Measurements from ENCODE around the gene PLXDC1. TPM values are rescaled to one million over a fixed set of nuclear protein-coding genes. Genes with fewer than 3 reads are reported as not detected.
A peak's percentile ranks its signal among the peaks of the same experiment; 100 is the strongest.

PLXDC1 gene
- total RNA-seq (4.1 and 6.3 TPM in 2 replicates), polyA plus RNA-seq (4.7 and 5.8 TPM in 2 replicates), polyA minus RNA-seq (ENCODE audit: low replicate concordance) (9.7 and 17.0 TPM in 2 replicates)
- 2.8 and 4.2 TPM in 2 replicates for polyA plus RNA-seq (2012)

DNA sequence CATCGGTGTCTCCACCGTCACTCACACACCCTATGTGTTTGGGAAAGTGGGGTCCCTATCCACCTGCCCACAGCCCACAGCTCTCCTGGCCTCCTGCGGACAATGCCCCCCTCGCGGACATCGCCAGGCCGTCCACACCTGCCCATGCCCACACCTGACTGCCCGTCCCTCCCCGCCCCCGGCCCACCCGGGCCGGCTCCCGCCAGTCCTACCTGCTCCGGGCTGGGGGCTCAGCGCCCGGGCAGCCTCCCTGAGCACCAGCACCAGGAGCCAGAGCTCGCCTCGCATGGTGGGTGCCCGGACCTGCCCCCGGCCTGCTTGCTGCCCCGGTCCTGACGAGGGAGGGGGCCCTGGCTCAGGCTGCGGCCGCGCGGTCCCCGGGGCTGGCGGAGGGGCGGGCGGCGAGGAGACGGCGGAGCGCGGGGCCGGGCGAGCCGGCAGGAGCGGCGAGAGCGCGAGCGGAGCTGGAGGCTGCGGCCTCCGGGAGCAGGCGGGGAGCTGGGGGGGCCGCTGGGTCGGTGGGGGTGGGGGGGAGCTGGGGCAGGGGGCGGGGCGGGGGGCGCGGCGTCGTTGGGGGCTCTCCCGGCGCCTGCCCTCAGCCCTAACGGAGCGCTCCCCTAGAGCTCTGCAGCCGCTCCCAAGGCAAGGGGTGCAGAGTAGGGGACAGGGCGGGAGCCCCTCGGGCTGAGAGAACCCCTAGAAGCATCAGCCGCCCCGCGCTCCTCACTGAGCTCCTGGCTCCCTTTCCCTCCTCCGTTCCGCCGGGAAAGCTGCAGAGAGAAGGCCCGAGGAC lies at the start of gene PLXDC1:
Gene PLXDC1, minus strand, starts transcription at position 488 of the 793 bp plus-strand sequence. Its CDS starts 200 bp downstream, at position 288.
- no peaks in the 10 kb centered on the region for H4K20me1 ChIP-seq (ENCODE audit: control insufficient read depth, extremely low read depth, insufficient read depth, low read length)
- H3K4me2 ChIP-seq (ENCODE audit: extremely low read depth, insufficient read depth, low read length) = peak within 1 kb of the TSS; percentile 58
- no peaks in the 10 kb centered on the region for H3K9me3 ChIP-seq (ENCODE audit: control insufficient read depth, insufficient read depth, low read depth, low read length)
- no peaks in the 10 kb centered on the region for H3K79me2 ChIP-seq (ENCODE audit: control insufficient read depth, insufficient read depth, low read length)
- no peak within 1 kb of the TSS for H2AFZ ChIP-seq (ENCODE audit: low read length)
- DNase-seq (ENCODE audit: low read depth in 2 of 2) = no peak
- no peaks in the 10 kb centered on the region for H3K4me1 ChIP-seq (ENCODE audit: control insufficient read depth, extremely low read depth, insufficient read depth, low read length)
- H3K9ac ChIP-seq (ENCODE audit: insufficient read depth, low read length) = no peak within 1 kb of the TSS
- peaks cover 9% of the 10 kb centered on the region for H3K27me3 ChIP-seq (ENCODE audit: control insufficient read depth, insufficient read depth, low read length)
- TF ChIP-seq, protein P1, sequence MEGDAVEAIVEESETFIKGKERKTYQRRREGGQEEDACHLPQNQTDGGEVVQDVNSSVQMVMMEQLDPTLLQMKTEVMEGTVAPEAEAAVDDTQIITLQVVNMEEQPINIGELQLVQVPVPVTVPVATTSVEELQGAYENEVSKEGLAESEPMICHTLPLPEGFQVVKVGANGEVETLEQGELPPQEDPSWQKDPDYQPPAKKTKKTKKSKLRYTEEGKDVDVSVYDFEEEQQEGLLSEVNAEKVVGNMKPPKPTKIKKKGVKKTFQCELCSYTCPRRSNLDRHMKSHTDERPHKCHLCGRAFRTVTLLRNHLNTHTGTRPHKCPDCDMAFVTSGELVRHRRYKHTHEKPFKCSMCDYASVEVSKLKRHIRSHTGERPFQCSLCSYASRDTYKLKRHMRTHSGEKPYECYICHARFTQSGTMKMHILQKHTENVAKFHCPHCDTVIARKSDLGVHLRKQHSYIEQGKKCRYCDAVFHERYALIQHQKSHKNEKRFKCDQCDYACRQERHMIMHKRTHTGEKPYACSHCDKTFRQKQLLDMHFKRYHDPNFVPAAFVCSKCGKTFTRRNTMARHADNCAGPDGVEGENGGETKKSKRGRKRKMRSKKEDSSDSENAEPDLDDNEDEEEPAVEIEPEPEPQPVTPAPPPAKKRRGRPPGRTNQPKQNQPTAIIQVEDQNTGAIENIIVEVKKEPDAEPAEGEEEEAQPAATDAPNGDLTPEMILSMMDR (conservative IDR thresholded peaks at IDR 0.05 in 1 of 2, IDR thresholded peaks at IDR 0.05 in 1 of 2; ENCODE audit: low read depth in 1 of 2, low read length in 2 of 2) = no peak
- peak; percentile 60 for TF ChIP-seq EZH2 (IDR thresholded peaks at IDR 0.05; ENCODE audit: low read length, missing control alignments)
- no peaks in the 10 kb centered on the region for H3K36me3 ChIP-seq (ENCODE audit: control insufficient read depth, insufficient read depth, low read length)
- H3K4me3 ChIP-seq (replicated peaks in 1 of 4; ENCODE audit: control extremely low read depth in 1 of 4, insufficient read depth in 1 of 4, low read depth in 3 of 4, low read length in 4 of 4) = peak within 1 kb of the TSS in 2 of 4 experiments; percentile 90 to 93
- H3K27ac ChIP-seq (ENCODE audit: insufficient read depth, low read length) = no peak within 1 kb of the TSS

DNA sequence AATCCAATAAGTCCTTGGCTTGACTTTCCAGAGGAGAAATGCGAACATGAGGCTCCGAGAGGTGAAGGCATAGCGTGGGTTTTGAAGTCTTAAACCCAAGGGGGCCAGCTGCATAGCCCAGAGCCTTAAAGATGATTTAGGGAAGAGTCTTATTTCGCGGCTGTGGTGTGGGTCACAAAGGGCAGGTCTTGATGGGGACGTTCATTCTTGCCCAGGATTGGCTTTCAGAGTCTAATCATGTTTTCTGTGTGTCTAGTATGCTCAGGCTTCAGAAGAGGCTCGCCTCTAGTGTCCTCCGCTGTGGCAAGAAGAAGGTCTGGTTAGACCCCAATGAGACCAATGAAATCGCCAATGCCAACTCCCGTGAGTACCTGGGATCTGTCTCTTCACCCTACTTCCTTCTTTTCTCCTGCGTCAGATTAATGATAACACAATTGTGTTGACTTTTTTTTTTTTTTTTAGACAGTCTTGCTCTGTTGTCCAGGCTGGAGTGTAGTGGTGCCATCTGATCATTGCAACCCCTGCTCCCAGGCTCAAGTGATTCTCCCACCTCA lies 49.6 kb upstream of the PLXDC1 start:
- H4K20me1 ChIP-seq (ENCODE audit: control insufficient read depth, extremely low read depth, insufficient read depth, low read length) = no peaks in the 10 kb centered on the region
- H3K4me2 ChIP-seq (ENCODE audit: extremely low read depth, insufficient read depth, low read length) = peak overlapping the region; percentile 100
- TF ChIP-seq, protein P1 (conservative IDR thresholded peaks at IDR 0.05 in 1 of 2, IDR thresholded peaks at IDR 0.05 in 1 of 2; ENCODE audit: low read depth in 1 of 2, low read length in 2 of 2) = no peak
- TF ChIP-seq EZH2 (IDR thresholded peaks at IDR 0.05; ENCODE audit: low read length, missing control alignments) = no peak
- no peak overlapping the region for H2AFZ ChIP-seq (ENCODE audit: low read length)
- H3K4me1 ChIP-seq (ENCODE audit: control insufficient read depth, extremely low read depth, insufficient read depth, low read length) = peaks cover 11% of the 10 kb centered on the region
- peaks cover 16% of the 10 kb centered on the region for H3K36me3 ChIP-seq (ENCODE audit: control insufficient read depth, insufficient read depth, low read length)
- H3K27ac ChIP-seq (ENCODE audit: insufficient read depth, low read length) = peak overlapping the region; percentile 98
- peak overlapping the region; percentile 61 to 100 (median 76) for H3K4me3 ChIP-seq (replicated peaks in 1 of 4; ENCODE audit: control extremely low read depth in 1 of 4, insufficient read depth in 1 of 4, low read depth in 3 of 4, low read length in 4 of 4)
- H3K9me3 ChIP-seq (ENCODE audit: control insufficient read depth, insufficient read depth, low read depth, low read length) = no peaks in the 10 kb centered on the region
- H3K79me2 ChIP-seq (ENCODE audit: control insufficient read depth, insufficient read depth, low read length) = peaks cover 33% of the 10 kb centered on the region
- H3K27me3 ChIP-seq (ENCODE audit: control insufficient read depth, insufficient read depth, low read length) = no peaks in the 10 kb centered on the region
- DNase-seq (ENCODE audit: low read depth in 2 of 2) = no peak
- peak overlapping the region; percentile 88 for H3K9ac ChIP-seq (ENCODE audit: insufficient read depth, low read length)

All from fibroblast of lung (primary cell).